IPS-11a (cell line): ENCODE data around the gene LUZP1.
A peak's percentile ranks its signal among the peaks of the same experiment; 100 is the strongest.
"Not testable (repeated sequence)": the region's sequence is repeated elsewhere in the genome, so short reads cannot be mapped to it uniquely, and the experiment has no call there.

ENCODE experiments used
- H3K4me3 ChIP-seq: one replicate; pipeline ENCODE4 v1.5.1; 2013; ENCODE audit warnings: low read depth, low read length, control low read depth

The LUZP1 gene

DNA sequence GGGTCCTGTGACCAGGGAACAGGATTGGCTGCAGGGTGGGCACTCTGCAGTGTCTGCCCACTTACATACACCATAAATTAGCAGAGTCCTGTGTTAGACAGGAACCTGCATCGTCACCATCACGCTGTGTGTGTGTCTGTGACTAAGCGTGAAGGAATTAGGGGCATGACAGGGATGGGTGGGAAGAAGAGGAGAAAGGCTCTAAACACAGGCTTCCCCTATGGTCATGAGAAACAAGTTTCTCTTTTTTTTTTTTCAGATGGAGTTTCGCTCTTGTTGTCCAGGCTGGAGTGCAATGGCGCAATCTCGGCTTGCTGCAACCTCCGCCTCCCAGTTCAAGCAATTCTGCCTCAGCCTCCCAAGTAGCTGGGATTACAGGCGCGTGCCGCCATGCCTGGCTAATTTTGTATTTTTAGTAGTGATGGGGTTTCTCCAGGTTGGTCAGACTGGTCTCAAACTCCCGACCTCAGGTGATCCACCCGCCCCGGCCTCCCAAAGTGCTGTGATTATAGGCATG, 20.3 kb upstream of the LUZP1 start:
- H3K4me3 ChIP-seq = not testable (repeated sequence)

DNA sequence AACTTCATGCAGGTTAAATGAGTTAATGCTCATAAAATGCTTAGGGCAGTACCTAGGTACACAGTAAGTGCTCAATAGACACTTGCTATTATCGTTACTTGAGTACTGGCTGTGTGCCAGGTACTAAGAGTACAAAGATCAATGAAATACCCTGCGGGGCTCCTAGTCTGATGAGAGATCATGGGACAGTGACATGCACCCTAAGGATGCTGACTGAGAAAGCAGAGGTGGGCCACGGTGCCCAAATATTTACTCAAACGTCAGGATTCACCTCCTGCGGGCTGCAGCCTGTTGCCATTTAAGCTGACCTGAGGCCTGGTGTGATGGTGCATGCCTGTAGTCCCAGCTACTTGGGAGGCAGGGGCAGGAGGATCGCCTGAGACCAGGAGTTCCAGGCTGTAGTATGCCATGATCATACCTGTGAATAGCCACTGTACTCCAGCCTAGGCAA, 19.8 kb upstream of the LUZP1 start:
- H3K4me3 ChIP-seq = no peak overlapping the region

DNA sequence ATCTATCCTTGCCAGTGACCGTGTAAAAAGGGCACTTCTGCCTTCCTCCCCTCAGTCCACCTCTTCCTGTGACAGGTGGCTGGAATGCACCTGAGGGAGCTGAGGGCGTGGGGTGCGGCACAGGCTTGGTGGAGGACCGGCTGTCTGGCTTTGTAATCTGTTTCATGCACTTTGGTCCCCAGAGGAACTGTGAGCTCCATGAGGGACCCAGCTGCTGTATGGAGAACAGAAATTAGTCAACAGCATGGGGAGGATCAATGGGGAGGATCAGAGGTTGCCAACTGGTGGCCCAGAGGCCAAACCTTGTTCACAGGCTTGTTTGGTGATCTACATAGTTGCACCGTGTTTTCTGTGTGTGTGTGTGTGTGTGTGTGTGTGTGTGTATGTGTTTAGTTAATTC, 19.0 kb upstream of the LUZP1 start:
- no peak overlapping the region for H3K4me3 ChIP-seq

DNA sequence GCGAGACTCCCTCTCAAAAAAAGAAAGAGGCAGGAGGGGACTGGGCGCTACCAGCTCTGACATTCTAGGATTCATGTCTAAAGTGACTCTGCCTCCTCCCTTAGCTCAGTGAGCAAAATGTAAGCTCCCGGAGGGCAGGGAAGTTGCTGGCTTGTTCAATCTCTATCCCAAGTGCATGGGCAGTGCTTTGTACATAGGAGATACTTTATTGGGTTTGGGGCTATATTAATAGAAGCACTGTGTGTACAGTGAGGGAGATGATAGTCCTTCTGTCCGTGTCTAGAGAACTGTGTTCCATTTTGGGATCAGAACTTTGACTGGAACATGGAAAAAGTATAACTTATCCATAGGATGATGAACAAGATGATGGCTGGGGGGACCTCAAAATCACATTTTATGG, 16.7 kb upstream of the LUZP1 start:
- H3K4me3 ChIP-seq = no peak overlapping the region

DNA sequence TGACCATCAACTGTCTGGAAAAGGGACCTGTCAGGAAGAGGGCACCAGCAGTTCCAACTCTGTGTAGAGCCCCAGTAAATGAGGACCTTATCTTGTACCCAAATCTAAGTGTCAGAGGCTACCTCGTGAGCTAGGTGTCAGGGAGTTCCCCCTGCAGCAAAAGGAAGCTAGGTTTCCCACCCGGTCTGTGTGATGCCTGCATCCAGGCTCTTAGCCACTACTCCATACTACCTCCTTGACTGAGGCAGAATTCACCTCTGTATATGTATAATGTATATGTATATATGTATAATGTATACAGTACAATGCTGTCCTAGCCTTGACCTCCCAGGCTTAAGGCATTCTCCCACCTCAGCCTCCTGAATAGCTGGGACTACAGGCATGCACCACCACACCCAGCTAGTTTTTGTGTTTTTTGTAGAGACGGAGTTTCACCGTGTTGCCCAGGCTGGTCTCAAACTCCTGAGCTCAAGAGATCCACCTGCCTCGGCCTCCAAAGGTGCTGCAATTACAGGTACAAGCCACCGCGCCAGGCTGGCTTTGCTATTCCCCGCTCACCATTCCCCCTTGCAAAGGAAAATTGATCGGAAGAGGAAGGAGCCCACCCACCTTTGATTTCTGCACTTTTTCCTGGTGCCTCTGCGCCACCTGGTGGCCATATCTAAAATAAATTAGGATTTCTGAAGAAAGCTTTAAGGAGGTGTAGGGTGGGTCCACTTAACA, 15.7 kb upstream of the LUZP1 start:
- no peak overlapping the region for H3K4me3 ChIP-seq

DNA sequence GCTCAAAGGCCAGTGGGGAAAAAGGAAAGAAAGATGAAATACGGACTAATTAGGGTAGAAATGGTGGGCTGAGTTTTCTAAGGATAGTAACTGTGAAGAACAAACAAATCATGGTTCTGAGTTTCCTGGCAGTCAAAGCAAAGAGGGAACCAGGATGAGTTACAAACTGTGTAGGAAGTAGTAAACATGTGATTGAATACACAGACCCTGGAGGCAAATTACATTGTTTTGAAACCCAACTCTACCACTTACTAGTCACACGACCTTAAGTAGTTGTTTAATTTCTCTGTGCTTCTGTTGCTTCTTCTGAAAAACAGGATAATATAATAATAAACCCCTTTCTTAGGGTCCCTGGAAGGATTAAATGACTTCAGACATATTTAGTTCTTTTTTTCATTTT, 11.2 kb upstream of the LUZP1 start:
- H3K4me3 ChIP-seq = no peak overlapping the region

DNA sequence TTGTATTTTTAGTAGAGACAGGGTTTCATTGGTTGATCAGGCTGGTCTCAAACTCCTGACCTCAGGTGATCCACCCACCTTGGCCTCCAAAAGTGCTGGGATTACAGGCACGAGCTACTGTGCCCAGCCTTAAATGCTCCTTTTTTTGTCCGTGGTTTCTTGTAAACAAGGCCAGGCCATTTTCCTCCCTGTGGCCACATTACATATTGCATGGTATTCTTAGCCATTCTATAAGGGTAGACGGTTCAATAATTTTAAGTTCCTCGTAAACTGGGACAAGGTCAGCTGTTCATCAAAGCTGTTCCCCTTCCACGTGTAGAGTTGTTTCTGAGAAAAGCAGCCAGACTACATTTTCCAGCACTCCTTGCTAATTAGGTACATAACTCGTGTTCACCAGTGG, 10.3 kb upstream of the LUZP1 start:
- no peak overlapping the region for H3K4me3 ChIP-seq

DNA sequence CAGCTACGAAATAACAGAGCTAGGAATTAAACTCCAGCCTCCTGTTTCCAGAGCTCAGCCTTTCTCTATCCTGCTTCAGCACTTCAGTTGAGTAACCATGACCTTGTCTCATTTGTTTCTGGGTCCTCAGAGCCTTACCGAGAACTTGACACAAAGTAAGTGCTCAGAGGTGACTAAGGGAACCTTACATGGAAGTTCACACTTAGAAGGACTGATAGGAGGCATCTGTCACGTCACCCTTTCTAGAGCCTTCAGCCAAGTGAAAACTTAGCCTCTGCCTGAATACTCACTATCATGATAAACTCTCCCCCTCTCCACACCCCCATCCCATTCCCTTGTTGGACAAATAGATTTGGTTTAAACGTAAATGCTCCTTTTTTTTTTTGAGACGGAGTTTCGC, 9.8 kb upstream of the LUZP1 start:
- H3K4me3 ChIP-seq = no peak overlapping the region

DNA sequence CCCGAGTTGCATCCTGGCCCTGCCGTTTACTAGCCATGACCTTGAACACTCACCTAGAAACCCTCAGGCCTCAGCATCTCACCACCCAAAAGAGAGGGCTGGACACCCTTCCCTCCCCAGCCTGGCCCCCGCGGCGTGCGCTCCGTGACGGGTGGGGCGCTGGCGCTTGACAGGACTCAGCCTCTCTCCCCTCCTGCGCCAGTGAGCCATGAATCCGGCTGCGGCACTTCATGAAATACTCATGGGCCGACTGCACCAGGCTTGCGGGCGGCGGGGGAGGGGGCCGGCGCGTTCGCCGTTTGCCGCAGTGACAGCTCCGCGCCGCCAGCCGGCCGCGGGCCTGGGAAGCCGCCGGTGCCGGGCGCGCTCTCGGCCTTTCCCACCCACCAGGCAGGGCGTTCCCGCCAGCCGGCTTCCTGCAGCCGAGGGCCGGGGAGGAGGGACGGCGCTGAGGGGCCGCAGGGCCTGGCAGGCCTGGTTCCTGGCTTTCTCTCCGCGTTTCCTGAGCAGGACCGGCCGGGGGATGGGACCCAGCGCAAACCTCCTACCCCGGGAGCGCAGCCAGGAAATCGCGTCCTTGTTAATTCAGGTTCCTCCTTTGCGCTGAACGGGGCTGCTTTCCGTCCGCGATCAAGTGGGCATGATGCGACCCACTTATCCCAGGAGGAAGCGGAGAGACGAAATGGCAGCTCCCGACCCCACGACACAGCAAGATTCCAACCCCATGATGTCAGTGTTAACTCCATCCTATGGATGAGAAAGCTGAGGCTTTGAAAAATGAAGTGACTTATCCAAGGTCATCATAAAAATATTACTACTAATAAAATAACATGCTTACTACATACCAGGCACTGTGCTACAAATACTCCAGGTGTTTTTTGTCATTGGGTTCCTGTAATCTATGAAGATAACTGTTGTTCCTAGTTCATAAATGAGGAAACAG, 9.1 kb upstream of the LUZP1 start:
- H3K4me3 ChIP-seq = peak overlapping the region; percentile 31

DNA sequence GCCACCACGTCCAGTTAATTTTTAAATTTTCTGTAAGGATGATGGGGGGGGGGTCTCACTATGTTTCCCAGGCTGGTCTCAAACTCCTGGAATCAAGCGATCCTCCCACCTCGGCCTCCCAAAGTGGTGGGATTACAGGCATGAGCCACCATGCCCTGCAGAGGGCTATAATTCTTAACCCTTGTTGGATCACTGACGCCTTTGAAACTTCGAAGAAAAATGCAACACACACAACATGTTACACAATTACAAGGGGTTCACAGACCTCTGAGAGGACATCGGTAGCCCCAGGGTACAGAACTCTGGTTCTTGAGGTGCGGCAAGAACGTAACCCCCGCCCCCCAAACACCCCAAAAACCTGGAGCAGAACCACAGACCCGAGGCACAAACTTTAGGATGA, 8.4 kb upstream of the LUZP1 start:
- peak overlapping the region; percentile 31 for H3K4me3 ChIP-seq

DNA sequence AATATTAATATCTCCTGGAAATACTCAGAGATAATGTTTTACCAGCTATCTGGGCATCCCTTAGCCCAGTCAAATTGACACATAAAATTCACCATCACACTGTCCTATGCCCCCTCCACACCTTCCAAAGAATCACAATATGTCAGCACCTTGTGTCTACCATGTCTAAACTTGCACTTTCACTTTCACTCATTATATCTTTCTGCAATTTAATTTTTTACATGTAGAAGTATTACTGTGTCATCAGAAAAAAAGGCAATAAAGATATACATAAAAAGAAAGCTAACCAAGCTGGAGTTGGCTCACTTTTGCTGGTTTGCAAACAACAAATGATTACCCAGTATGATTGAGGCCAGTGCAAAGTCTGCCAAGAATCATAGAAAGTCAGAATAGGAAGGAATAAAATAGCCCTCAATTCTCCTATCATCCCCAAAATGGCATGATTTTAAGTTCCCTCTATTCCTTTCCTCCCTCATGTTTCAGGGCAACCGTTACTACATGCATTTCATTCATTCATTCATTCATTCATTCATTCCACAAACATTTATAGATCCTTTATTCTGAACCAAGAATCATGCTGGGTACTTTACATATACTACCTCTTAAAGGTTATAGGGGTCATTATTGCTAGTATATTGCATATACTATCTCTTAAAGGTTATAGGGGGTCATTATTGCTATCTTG, 5.9 kb upstream of the LUZP1 start:
- H3K4me3 ChIP-seq = no peak overlapping the region

DNA sequence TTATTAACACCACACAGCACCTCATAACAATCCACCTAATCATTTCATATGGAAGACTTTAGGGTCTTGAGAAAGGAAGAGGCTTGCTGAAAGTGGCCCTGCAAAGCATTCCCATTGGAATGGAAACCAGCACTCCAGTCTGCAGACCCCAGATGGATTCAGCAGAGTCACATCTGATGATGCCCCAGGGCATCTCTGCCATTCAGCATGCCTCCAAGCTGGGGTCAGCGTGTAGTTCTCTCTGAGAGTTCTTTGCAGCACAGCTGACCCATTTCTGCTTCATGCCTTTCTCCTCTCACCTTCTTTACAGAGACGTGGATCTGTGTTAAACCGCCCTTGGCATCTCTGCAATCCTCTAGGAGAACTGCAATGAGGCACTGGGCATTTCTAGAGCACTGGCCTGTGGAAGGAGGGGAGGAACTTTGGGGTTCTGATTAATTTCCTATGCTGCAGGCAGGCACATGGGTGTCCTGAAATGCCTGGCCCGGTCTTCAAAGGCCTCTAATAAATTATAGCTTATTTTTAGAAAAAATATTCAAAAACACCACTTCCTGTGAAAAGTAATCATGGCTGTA, 2.6 kb upstream of the LUZP1 start:
- no peak overlapping the region for H3K4me3 ChIP-seq

DNA sequence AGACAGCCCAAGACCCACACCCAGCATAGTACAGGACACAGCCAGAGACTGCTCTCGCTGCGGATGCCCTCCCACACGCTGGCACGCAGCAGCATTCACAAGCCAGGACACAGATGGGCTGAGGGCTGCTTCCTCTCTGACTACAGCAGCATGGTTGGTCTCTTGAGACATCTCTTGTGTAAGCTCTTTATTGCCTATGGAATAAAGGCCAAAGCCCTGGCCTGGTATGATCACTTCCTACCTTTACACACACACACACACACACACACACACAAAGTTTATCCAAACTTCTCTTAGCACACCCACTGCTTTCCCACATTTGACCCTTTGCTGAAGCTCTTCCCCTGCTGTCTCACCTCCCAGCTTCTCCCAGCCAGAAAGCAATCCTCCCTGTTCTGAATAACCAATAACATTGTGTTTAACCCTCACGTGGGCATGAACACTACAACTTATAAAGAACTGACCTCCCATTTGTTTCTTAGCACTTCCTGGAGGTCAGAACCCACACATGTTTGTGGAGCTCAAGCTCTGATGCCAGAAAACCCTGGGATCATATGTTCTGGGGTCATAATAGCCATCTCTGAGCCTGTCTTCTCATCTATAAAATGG, 1.2 kb upstream of the LUZP1 start:
- no peak overlapping the region for H3K4me3 ChIP-seq

DNA sequence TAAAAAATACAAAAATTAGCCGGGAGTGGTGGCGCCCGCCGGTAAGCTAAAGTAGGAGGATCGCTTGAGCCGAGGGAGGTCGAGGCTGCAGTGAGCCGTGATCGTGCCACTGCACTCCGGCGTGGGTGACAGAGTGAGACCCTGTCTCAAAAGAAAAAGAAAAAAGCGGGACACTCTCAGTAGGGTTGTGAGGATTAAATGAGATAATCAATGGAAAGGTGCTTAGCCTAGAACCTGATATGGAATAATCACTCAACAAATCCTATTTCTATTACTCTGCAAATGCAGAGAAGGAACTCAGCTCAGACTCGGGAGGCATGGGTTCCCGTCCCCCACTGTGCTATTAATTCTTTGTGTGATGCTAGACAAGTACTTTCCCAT, 529 bp upstream of the LUZP1 start:
- peak overlapping the region; percentile 71 for H3K4me3 ChIP-seq

DNA sequence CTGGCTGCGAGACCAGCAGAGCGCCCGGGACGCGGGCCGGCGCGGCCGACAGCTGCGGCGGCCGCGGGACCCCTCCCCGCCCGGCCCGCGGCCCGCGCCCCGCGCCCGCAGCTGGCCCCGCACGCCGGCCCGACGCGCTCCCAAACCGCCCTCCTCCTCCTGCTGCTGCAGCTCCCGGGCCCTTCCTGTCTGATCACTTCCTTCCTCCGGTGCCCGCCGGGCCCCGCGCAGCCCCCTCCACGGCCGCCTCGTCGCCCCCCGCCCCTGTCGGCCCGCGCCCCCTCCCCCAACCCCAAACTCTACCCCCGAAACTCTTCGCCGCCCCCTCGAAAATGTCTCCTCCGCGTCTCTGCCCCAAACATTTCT, 594 bp downstream of the LUZP1 start:
- H3K4me3 ChIP-seq = peak overlapping the region; percentile 71

DNA sequence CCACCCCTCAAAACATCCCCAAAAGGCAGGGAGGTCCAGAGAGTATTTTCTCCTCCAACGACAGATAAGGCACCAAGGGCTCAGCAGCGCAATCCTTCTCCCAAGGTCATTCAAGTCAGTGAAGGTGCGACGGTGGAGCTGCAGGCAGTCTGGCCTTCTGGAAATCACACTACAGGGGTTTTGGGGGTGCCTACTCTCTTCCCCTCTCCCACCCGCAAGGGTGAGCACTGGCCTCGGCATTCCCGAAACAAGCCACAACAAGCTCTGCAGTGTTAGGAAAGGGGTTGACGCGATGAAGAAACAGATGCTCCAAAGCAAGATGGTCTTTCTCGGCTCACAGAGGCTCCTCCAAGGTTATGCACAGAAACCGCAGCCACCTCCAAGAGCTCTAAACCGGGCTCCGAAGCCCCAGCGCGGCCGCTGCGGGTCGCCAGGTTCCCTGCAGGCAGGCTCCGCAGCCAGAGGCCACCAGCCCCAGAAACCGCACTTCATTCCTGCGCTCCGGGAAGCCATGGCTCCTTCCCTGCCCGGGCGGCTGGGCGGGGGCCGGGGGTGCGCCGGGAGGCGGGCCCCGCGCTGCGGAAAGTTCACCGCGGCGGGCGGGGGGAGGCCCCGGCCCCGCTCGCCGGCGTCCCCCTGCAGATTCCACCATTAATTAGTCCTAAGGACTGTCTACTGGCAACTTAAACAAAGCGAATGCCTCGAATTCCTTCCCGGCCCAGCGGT, 1.1 kb downstream of the LUZP1 start:
- H3K4me3 ChIP-seq = peak overlapping the region; percentile 71

DNA sequence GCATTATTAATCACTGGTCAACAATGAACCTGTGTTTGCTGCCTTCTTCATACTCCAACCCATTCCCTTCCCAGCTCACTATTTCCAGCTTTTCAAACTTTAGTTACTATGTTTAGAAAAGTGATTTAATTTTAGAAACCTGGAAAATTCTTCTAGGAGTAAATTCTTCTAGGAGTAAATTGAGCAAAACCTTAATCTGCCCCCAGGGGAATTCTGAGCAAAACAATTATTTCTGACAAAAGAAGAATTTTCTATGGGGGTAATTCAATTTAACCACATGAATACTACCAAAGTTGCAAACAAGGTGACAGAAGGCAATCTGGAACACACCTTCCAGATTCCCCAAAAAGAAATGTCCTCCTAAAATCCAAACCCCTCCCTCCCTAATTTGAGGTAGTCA, 1.8 kb downstream of the LUZP1 start:
- peak overlapping the region; percentile 71 for H3K4me3 ChIP-seq

DNA sequence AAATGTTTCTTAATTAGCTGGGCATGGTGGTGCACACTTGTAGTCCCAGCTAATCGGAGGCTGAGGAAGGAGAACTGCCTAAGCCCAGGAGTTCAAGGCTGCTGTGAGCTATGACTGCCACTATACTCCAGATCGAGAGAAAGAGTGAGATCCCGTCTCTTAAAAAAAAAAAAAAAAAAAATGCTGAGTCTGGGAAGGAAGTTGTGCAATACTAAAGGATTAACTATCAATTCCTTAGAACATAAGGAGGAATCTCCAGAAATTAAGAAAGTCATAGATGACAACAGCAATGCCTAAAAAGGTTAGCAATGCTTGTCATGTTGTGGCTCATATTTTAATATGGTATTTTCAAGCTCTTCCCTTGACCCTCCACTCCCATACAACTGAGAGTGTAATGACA, 5.3 kb downstream of the LUZP1 start:
- no peak overlapping the region for H3K4me3 ChIP-seq

DNA sequence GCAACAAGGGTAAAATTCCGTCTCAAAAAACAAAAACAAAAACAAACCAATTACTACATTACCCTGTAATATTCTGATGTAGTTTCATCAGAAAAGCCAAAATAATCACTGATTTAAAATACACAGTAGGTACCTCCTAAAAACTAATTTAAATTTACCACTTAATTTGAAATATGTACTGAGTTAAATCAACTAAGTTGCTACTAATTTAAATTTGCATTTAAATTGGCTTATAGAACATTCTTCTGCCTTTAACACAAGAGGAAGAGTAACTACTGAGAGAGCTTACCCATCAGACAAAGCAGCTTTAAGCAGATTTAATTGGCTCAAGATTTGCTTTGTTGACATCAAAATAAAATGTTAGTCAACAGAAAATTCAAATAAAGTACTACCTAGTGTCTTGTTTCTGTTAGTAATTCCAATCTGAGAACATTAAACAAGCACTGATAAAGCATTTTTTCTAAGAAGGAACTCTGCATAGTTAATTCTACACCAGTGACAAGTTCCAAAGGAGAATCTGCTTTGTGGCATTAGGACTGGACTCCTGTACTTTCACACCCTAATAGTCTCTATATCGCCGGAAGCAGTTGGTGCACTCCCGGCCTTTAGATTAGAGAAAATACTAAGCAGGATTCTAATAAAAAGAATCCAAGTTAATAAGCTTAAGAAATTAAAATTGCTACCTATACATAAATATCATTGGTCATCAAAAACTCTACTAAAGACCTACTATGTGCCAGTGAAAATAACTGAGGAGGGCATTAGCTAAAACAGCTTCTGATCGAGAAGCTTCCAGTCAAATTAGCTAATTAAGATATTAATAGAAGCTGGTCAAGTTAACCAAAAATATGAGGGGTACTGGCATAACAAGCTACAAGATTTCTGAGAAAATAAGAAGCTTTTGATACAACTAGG, 8.4 kb downstream of the LUZP1 start:
- no peak overlapping the region for H3K4me3 ChIP-seq
